Dendritic cell treated with granulocyte-macrophage colony-stimulating factor and Interleukin-4, amounts not matched to agents 40 ng/mL and 50 ng/mL, for 4 days (primary cell): ENCODE measurements around the gene ATG13.
A peak's percentile ranks its signal among the peaks of the same experiment; 100 is the strongest.

Experiments
- H3K27ac Mint-ChIP-seq: one replicate; pipeline ENCODE4 v1.8.0; 2022; ENCODE audit warnings: mild to moderate bottlenecking, mixed read lengths
- H3K27me3 Mint-ChIP-seq: one replicate; pipeline ENCODE4 v1.8.0; 2022; ENCODE audit warnings: mild to moderate bottlenecking, mixed read lengths
- H3K36me3 Mint-ChIP-seq: one replicate; pipeline ENCODE4 v1.8.0; 2022; ENCODE audit warnings: low read depth, mixed read lengths
- H3K4me1 Mint-ChIP-seq: one replicate; pipeline ENCODE4 v1.8.0; 2022; ENCODE audit warnings: low read depth, mixed read lengths
- H3K4me3 Mint-ChIP-seq: one replicate; pipeline ENCODE4 v1.8.0; 2022; ENCODE audit warnings: mild to moderate bottlenecking, moderate library complexity, mixed read lengths
- H3K9me3 Mint-ChIP-seq: one replicate; pipeline ENCODE4 v1.8.0; 2022; ENCODE audit warnings: mixed read lengths
- intact Hi-C: fragments of 100-400 bp; cut with micrococcal nuclease; formaldehyde crosslinking; loops from one replicate; pipeline ENCODE4 v1.15.0; 2022

ATG13 gene

GRCh38 chr11:46618837-46619236 is 1.5 kb downstream of the ATG13 start:
- H3K27ac Mint-ChIP-seq, result no peak overlapping the region
- no peaks in the 10 kb centered on the region for H3K9me3 Mint-ChIP-seq
- intact Hi-C loops, result no loop called here
- peaks cover 55% of the 10 kb centered on the region for H3K36me3 Mint-ChIP-seq
- H3K4me3 Mint-ChIP-seq, result no peak overlapping the region
- H3K4me1 Mint-ChIP-seq, result peaks cover 33% of the 10 kb centered on the region
- H3K27me3 Mint-ChIP-seq, result no peaks in the 10 kb centered on the region

DNA sequence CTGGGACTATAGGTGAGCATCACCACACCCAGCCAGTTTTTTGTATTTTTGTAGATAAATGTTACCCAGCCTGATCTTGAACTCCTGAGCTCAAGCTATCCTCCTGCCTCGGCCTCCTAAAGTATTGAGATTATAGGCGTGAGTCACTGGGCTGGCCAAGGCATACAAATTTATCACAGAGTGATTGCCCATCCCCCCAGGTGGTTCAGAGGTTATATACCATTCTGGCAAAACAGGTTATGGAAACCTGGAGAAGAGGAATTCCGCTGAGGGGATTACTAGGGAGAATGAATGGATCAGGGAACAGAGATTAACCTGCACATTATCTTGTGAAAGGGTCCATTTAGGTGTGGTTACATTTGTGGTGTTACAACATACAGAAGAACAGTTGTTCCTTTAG is 8.1 kb downstream of the ATG13 start:
- Mint-ChIP-seq H3K4me1 (peaks cover 6% of the 10 kb centered on the region), H3K36me3 (peaks cover 90% of the 10 kb centered on the region), H3K9me3 (no peaks in the 10 kb centered on the region), H3K27ac (no peak overlapping the region), H3K27me3 (no peaks in the 10 kb centered on the region), H3K4me3 (no peak overlapping the region)
- intact Hi-C loops, result no loop called here

DNA sequence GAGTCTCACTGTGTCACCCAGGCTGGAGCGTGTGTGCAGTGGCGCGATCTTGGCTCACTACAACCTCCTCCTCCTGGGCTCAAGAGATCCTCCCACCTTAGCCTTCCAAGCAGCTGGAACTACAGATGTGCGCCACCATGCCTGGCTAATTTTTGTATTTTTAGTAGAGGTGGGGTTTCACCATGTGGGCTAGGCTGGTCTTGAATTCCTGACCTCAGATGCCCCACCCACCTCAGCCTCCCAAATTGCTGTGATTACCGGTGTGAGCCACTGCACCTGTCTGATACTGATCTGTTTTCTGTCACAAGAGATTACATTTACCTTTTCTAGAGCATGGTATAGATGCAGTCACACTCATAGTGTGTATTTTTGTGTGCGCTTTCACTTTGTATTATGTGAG is 11.6 kb downstream of the ATG13 start:
- Mint-ChIP-seq H3K9me3 (no peaks in the 10 kb centered on the region), H3K4me3 (no peak overlapping the region), H3K36me3 (peaks cover 91% of the 10 kb centered on the region), H3K27me3 (no peaks in the 10 kb centered on the region), H3K4me1 (no peaks in the 10 kb centered on the region), H3K27ac (no peak overlapping the region)
- intact Hi-C loops, result no loop called here

DNA sequence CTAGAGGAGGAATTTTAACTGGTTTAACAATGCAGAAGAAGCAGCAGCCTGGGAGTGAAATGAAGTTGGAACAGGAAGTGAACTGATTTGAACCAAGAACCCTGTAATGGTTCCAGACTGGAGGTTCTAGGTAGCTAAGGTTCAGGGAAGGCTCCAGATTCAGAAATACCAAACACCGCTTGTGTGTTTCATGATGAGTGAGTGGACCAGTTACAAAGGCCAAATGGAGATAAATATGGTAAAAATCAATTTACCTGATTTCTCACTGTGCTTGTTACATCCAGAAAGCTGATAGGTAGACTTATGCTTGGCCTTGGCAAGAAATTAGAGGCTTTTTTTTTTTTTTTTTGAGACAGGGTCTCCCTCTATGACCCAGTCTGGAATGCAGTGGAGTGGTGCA is 12.9 kb downstream of the ATG13 start:
- Mint-ChIP-seq H3K36me3 (peaks cover 91% of the 10 kb centered on the region), H3K27me3 (no peaks in the 10 kb centered on the region), H3K4me3 (no peak overlapping the region), H3K4me1 (no peaks in the 10 kb centered on the region), H3K27ac (no peak overlapping the region), H3K9me3 (no peaks in the 10 kb centered on the region)
- intact Hi-C loops, result no loop called here

DNA sequence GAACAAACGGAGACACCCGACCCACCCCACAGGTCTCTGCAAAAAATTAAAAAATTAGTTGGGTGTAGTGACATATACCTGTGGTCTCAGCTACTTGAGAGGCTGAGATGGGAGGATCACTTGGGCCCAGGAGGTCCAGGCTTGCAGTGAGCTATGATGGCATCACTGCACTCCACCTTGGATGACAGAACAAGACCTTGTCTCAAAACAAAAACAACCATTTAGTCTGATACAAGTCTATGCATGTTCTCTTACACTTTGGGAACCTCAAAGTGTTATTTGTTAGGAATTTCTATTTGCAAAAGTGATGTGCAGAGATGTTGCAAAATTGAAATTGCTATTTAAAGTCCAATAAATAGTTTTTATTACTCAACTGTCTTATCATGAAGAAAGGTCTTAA is 14.3 kb downstream of the ATG13 start:
- H3K27ac Mint-ChIP-seq, result no peak overlapping the region
- intact Hi-C loops, result no loop called here
- H3K36me3 Mint-ChIP-seq, result peaks cover 91% of the 10 kb centered on the region
- H3K9me3 Mint-ChIP-seq, result no peaks in the 10 kb centered on the region
- no peak overlapping the region for H3K4me3 Mint-ChIP-seq
- H3K27me3 Mint-ChIP-seq, result no peaks in the 10 kb centered on the region
- no peaks in the 10 kb centered on the region for H3K4me1 Mint-ChIP-seq

DNA sequence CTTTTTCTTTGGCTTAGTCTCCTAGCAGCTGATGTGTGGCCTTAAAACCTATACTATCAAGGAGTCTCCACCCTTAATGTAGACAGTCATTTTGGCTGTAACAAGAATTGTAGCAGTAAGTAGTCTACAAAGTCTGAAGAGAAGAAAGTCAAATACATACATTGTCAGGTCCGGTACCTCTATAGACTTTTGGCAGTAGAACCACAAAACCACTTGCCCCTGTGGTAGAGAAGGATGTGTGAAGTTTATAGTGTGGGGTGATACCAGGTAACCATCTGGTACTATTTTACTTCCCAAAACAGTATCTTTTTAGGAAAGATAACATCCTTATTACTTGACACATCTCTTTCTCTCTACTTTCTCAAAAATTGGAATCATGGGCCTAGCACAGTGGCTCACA is 15.1 kb downstream of the ATG13 start:
- Mint-ChIP-seq H3K27ac (no peak overlapping the region), H3K27me3 (no peaks in the 10 kb centered on the region), H3K4me1 (no peaks in the 10 kb centered on the region), H3K36me3 (peaks cover 93% of the 10 kb centered on the region), H3K9me3 (no peaks in the 10 kb centered on the region), H3K4me3 (no peak overlapping the region)
- intact Hi-C loops, result no loop called here

GRCh38 chr11:46633291-46634217 is 16.2 kb downstream of the ATG13 start:
- Mint-ChIP-seq H3K27ac (no peak overlapping the region), H3K9me3 (no peaks in the 10 kb centered on the region), H3K36me3 (peaks cover 94% of the 10 kb centered on the region), H3K27me3 (no peaks in the 10 kb centered on the region), H3K4me3 (no peak overlapping the region), H3K4me1 (peaks cover 4% of the 10 kb centered on the region)
- intact Hi-C loops, result no loop called here

DNA sequence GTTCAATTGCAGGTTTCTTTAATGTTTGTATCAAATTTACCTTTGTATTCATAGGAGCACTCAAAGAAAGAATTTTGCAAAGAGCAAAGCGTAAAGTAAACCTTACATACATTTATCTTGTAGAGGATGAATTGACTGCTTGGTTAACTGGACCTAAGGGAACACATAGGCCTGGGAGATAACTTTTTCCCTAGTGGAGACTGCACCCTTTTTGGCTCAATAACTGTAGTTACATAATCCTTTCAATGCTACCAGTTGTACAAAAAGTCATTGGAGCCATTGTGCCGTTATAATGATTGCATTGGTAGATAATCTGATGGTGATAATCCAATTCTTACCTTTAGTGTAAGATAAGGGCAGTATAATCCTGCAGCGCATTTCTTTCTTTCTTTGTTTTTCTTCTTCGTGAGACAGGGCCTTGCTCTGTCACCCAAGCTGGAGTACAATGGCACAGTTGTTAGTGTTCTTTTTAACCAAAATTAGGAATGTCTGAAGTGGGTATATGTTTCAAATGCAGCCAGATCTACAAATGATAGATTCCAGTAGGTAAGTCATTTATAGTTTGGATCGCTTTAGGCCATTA is 18.3 kb downstream of the ATG13 start:
- Mint-ChIP-seq H3K9me3 (no peaks in the 10 kb centered on the region), H3K4me1 (peaks cover 12% of the 10 kb centered on the region), H3K4me3 (no peak overlapping the region), H3K27me3 (no peaks in the 10 kb centered on the region), H3K36me3 (peaks cover 93% of the 10 kb centered on the region), H3K27ac (no peak overlapping the region)
- intact Hi-C loops, result no loop called here

DNA sequence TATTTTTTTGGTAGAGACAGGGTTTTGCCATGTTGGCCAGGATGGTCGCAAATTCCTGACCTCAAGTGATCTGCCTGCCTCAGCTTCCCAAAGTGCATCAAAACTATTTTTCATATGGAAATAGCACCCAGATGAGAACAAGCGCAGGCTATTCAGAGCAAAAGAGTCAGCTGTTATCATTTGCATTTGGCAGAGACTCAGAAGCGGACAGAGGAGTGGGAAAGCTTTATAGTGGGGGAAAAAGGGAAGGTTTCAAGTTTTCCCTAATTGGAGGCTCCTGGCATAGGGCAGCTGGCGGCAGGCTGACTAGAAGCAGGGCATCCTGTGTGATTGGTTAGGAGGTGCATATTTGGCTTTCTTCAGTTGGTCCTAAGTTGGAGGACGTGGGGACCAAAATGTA is 20.2 kb downstream of the ATG13 start:
- no peak overlapping the region for H3K4me3 Mint-ChIP-seq

GRCh38 chr11:46639197-46639839 is 22.0 kb downstream of the ATG13 start:
- H3K36me3 Mint-ChIP-seq, result peaks cover 86% of the 10 kb centered on the region
- peaks cover 13% of the 10 kb centered on the region for H3K9me3 Mint-ChIP-seq
- H3K27ac Mint-ChIP-seq, result no peak overlapping the region
- intact Hi-C loops, result no loop called here
- peaks cover 12% of the 10 kb centered on the region for H3K4me1 Mint-ChIP-seq
- H3K4me3 Mint-ChIP-seq, result no peak overlapping the region
- H3K27me3 Mint-ChIP-seq, result no peaks in the 10 kb centered on the region

More for the DNA sequence above, 20.2 kb downstream of the ATG13 start:
- peaks cover 12% of the 10 kb centered on the region for H3K4me1 Mint-ChIP-seq
- H3K36me3 Mint-ChIP-seq, result peaks cover 86% of the 10 kb centered on the region
- intact Hi-C loops, result no loop called here
- H3K27me3 Mint-ChIP-seq, result no peaks in the 10 kb centered on the region
- H3K9me3 Mint-ChIP-seq, result peaks cover 9% of the 10 kb centered on the region
- H3K27ac Mint-ChIP-seq, result no peak overlapping the region

DNA sequence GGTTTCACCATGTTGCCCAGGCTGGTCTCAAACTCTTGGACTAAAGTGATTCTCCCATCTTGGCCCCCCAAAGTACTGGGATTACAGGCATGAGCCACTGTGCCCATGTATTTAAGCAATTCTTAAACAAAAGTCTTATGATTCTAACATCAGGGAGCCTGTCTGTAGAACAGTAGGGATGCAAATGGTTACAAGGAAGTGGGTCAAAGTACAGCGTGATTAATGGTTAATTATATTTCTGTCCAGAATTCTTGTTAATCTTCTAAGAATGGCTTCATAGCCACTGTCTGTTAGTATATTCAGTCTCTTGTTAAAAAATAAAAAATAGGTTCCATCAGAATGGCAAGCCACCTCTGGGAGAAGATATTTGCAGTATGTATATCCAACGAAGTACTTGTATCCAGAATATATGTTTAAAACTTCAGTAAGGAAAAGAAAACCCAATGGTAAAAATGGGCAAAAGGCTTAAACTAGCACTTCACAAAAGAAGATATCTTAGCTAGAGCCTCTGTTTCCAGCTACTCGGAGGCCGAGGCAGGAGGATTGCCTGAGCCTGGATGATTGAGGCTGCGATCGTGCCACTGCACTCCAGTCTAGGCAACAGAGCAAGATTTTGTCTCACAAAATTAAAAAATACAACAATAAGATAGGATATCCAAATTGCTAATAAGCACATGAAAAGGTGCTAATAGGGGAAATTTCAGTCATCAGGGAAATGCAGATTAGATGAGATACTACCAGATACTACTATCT is 22.9 kb downstream of the ATG13 start:
- H3K27ac Mint-ChIP-seq, result no peak overlapping the region
- H3K4me3 Mint-ChIP-seq, result no peak overlapping the region
- no peaks in the 10 kb centered on the region for H3K27me3 Mint-ChIP-seq
- H3K36me3 Mint-ChIP-seq, result peaks cover 86% of the 10 kb centered on the region
- H3K9me3 Mint-ChIP-seq, result peaks cover 13% of the 10 kb centered on the region
- intact Hi-C loops, result no loop called here
- H3K4me1 Mint-ChIP-seq, result peaks cover 12% of the 10 kb centered on the region

GRCh38 chr11:46641639-46642038 is 24.3 kb downstream of the ATG13 start:
- intact Hi-C loops, result no loop called here
- Mint-ChIP-seq H3K27me3 (no peaks in the 10 kb centered on the region), H3K9me3 (peaks cover 13% of the 10 kb centered on the region), H3K27ac (peak overlapping the region; percentile 26), H3K4me1 (peaks cover 12% of the 10 kb centered on the region), H3K36me3 (peaks cover 86% of the 10 kb centered on the region), H3K4me3 (no peak overlapping the region)

DNA sequence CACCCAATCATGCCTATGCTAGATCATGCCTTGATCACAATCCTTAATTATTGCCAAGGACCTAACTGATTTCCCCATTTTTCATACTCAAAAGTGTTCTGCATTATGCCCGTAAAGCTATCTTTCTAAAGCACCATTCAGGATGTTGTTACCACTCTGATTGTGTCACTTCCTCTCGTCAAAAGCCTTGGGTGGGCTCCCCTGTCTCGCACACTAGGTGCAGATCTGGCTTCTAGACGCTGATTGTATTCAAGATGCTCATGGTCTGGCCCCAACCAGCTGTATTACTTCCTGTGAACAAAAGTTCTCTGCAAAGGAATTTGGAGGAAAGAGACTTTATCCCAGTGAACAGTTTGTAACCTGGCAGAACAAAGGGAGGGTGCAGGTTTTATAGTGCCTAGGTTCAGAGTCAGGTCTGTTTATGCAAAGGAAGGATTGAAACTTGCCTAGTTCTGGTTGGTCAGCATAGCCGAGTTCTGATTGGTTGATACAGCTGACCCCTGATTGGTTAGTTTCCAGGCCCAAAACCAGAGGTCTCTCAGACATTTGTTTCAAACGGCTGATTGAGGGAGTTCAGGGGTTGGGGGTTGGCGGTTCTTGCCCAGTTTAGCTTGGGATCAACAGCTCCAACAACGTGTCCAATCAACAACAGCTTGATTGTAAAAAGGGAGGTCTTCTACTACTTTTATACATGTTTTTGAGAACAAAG is 25.4 kb downstream of the ATG13 start:
- Mint-ChIP-seq H3K9me3 (peaks cover 13% of the 10 kb centered on the region), H3K4me3 (no peak overlapping the region), H3K27me3 (no peaks in the 10 kb centered on the region), H3K27ac (no peak overlapping the region), H3K36me3 (peaks cover 89% of the 10 kb centered on the region), H3K4me1 (peaks cover 12% of the 10 kb centered on the region)
- intact Hi-C loops, result no loop called here
